K562 (cell line): ENCODE results near the gene RARG. TPM values are rescaled to one million over a fixed set of nuclear protein-coding genes. Genes with fewer than 3 reads are reported as not detected.

Source experiments
- CTBP1 ChIP-seq: fragments of 450-650 bp; IDR thresholded peaks from 2 replicates; pipeline ENCODE4 v1.6.1; 2016; ENCODE audit warnings: borderline replicate concordance
- CTCFL ChIP-seq: IDR thresholded peaks from 2 replicates; pipeline ENCODE4 v1.6.1; 2011; ENCODE audit warnings: borderline replicate concordance, low read depth, mild to moderate bottlenecking, moderate library complexity, low read length; ENCODE audit not compliant: insufficient read depth, poor library complexity, severe bottlenecking
- CUX1 ChIP-seq: fragments of 200-800 bp; sonication (Bioruptor generic); IDR thresholded peaks from 2 replicates; pipeline ENCODE4 v1.6.1; 2016; ENCODE audit warnings: missing genetic modification characterization, missing compliant biosample characterization
- E2F3 ChIP-seq: fragments of 250-450 bp; sonication (Bioruptor Pico); IDR thresholded peaks from 2 replicates; pipeline ENCODE4 v1.4.0; 2020; ENCODE audit warnings: mild to moderate bottlenecking
- GABPB1 ChIP-seq: sonication (generic); formaldehyde crosslinking; IDR thresholded peaks from 2 replicates; pipeline ENCODE4 v1.8.0; 2022; ENCODE audit warnings: mild to moderate bottlenecking, missing genetic modification reagents
- PBX2 ChIP-seq, 2 experiments: IDR thresholded peaks in 1 of 2; conservative IDR thresholded peaks in 1 of 2; 2 replicates each; pipeline ENCODE4 v1.6.1; 2016; ENCODE audit warnings: low read depth in 2 of 2, mild to moderate bottlenecking in 1 of 2, missing compliant biosample characterization in 1 of 2, missing genetic modification characterization in 1 of 2, moderate library complexity in 1 of 2
- PKNOX1 ChIP-seq: fragments of 450-650 bp; IDR thresholded peaks from 2 replicates; pipeline ENCODE4 v1.6.1; 2016
- TRIM25 ChIP-seq: fragments of 450-650 bp; IDR thresholded peaks from 2 replicates; pipeline ENCODE4 v1.7.0; 2016; ENCODE audit warnings: borderline replicate concordance
- ZBTB49 ChIP-seq: sonication (generic); formaldehyde crosslinking; IDR thresholded peaks from 2 replicates; pipeline ENCODE4 v1.8.0; 2022; ENCODE audit warnings: missing genetic modification reagents, mild to moderate bottlenecking, borderline replicate concordance
- ZBTB7A ChIP-seq: IDR thresholded peaks from 2 replicates; pipeline ENCODE4 v1.6.1; 2011; ENCODE audit warnings: low read depth, mild to moderate bottlenecking, low read length, moderate library complexity, borderline replicate concordance; ENCODE audit not compliant: control insufficient read depth
- polyA plus RNA-seq, 8 experiments: library from polyadenylated mRNA; depleted of rRNA in 4 of 8; stranded (reverse) in 5 of 8; unstranded in 3 of 8; fragments of >200 nt; fragmentation: Nextera tagmentation in 2 of 8; fragmentation: Illumina TruSeq in 1 of 8; extraction: Ambion mirVana in 2 of 8; extraction: Trizol in 1 of 8; gene quantifications; 2 replicates each; pipeline versions ENCODE4 v1.2.1 to v1.2.3, GENCODE V29; 2011 to 2014; ENCODE audit warnings: inconsistent platforms in 1 of 8, missing spikeins in 1 of 8
- total RNA-seq, 7 experiments: library from RNA; depleted of rRNA in 6 of 7; stranded (reverse); fragments of >200 nt in 6 of 7; fragmentation: Illumina TruSeq in 2 of 7; extraction: Trizol in 2 of 7; gene quantifications; 2 replicates each; pipeline versions ENCODE4 v1.2.1 to v1.2.3, GENCODE V29; 2011 to 2021; ENCODE audit warnings: low replicate concordance in 1 of 7

Gene RARG
- total and polyA plus RNA-seq, 9 of the 15 experiments (the other 6 are each of a cell fraction or from before 2014, with no cell fraction given): 0.18 to 7.6 (median 3.8) TPM

GRCh38 chr12:53213348-53213747 is 18.7 kb downstream of the RARG start (continued):
- TF ChIP-seq ZBTB49: no peak
- no peak for TF ChIP-seq PBX2 (CRISPR knock-in tag; IDR thresholded peaks at IDR 0.05; ENCODE audit: low read depth)
- TF ChIP-seq PBX2 (tag; conservative IDR thresholded peaks at IDR 0.05; ENCODE audit: low read depth): peak; percentile 47; the same call in 1 of the 2 replicates
- TF ChIP-seq ZBTB7A: peak; percentile 86; the same call in 1 of the 2 replicates
- TF ChIP-seq CUX1: no peak
- peak; percentile 70; the same call in 1 of the 2 replicates for TF ChIP-seq CTBP1
- TF ChIP-seq TRIM25: no peak
- peak; percentile 58 for TF ChIP-seq CTCFL
- TF ChIP-seq E2F3 (CRISPR knock-in tag): 0 out of 2 replicates have a peak, but pooled peaks have one; percentile 35
- peak; percentile 51; the same call in 1 of the 2 replicates for TF ChIP-seq PKNOX1
- TF ChIP-seq GABPB1 (CRISPR knock-in tag): 0 out of 2 replicates have a peak, but pooled peaks have one; percentile 37
